NCI-H2107 treated with DMSO at 0.1 percent for 48 hours (cell line): Measurements from ENCODE around the gene UBQLN1.
A peak's percentile ranks its signal among the peaks of the same experiment; 100 is the strongest.
"Not testable (repeated sequence)": the region's sequence is repeated elsewhere in the genome, so short reads cannot be mapped to it uniquely, and the experiment has no call there.

Experiments
- DNase-seq: peaks from one replicate; lab custom pipeline; 2025; ENCODE audit not compliant: unreplicated experiment; lab: John Stamatoyannopoulos, UW

Gene UBQLN1

DNA sequence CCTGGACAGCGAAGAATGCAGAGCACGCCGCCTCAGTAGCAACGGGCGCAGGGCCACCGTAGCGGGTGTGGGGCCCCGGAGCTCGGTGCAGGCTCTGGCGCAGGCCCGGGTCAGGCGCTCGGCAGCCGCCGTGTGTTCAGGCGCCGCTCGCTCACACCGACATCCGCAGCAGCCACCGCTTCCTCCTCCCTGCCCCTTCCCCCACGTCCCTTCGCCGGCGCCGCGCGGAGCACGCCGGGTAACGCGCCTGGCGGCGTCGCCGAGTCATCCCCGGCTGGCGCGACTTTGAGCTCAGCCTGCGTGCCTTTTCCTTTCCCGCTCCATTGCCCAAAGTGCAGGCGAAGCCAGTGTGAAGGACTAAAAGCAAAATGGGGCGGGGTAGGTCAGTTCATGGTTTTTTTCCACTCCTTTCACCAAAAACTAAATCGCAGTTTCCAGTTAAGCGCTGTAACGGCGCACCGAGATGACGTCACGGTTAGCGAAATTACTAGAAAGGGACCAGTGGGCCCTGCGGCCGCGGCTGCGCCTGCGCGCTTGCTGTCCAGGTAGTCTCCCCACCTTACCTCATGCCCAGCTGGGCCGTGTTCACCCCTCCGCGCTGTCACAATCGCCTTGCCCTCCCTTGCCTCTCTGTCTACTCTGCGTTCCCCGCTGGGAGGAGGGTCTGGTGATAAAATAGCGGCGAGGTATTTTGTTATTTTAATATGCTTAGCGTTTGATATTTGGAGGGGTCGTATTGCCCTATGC, at the start of gene UBQLN1:
UBQLN1 (minus strand) TSS at position 191 of the 747 bp plus-strand sequence. CDS start 279 bp downstream, outside the sequence.
- DNase-seq, result peak; percentile 76

DNA sequence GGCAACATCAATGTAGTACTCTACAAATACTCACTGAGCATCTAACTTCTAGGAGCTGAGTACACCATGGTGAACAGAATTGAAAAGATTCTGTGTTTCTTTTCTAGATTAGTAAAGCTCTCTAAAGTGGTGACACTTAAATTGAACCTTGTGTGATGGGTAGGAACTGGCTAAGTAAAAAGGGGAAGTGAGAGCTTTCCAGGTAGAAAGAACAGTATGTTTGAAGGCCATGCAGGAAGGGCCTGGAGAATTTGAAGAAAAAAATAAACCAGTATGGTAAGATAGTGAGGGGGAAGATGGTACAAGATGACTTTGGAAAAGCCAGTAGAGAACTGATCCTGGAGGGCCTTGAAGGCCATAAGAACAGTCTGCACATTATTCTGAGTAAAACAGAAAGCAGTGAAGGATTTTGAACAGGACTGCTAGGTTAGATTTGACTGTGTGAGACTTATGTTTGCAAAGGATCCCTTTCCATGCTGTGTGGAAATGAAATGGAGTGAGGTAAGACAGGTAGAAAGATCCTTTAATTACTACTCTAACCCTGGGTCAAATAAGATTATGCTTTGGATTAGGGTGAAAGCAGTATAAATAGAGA, 46.7 kb upstream of the UBQLN1 start:
- DNase-seq, result no peak

DNA sequence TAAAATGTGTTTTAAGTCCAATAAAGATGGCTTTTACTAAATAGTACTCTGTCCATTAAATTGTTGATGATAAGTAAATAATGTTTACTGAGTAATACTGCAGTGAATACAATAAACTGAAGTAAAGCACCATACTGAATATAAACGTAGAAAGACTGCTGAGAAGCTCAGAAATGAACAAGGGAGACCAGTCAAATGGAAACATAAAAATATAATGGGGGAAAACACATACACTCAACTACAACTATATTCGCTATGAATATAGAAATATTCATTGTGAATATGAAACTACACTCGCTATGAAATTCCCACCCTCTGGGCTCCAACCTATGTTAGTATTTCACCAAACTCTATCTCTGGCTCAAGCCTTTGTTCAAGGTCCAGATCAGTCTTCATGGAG, 41.9 kb upstream of the UBQLN1 start:
- no peak for DNase-seq

DNA sequence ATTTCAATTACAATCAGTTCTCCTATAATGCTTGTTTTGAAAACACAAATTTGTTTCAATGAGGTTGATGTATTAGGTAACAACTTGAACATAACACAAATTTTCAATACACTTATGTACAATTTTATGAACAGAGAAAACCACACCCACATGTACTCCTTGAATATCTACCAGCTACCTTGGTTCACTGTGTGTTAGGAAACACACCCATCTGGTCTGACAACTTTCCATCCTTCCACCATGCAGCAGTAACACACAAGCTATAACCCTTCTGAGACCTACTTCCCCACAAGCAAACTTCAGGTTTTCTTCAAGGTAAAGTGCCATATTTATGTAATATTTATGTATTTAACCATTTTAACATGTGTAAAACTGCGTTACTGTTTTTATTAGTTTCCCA, 36.4 kb upstream of the UBQLN1 start:
- no peak for DNase-seq

DNA sequence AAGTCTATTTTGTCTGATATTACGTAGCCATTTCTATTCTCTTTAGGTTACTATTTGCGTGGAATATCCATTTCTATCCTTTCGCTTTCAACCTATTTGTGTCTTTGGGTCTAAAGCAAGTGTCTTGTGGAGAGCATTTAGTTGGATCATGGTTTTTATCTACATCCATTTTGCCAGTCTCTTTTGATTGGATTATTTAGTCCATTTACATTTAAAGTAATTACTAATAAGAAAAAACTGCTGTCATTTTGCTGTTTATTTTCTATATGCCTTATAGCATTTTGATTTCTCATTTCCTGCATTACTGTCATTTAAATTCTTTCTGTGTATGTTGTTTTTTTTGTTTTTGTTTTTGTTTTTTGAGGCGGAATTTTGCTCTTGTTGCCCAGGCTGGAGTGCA, 26.0 kb upstream of the UBQLN1 start:
- no peak for DNase-seq

DNA sequence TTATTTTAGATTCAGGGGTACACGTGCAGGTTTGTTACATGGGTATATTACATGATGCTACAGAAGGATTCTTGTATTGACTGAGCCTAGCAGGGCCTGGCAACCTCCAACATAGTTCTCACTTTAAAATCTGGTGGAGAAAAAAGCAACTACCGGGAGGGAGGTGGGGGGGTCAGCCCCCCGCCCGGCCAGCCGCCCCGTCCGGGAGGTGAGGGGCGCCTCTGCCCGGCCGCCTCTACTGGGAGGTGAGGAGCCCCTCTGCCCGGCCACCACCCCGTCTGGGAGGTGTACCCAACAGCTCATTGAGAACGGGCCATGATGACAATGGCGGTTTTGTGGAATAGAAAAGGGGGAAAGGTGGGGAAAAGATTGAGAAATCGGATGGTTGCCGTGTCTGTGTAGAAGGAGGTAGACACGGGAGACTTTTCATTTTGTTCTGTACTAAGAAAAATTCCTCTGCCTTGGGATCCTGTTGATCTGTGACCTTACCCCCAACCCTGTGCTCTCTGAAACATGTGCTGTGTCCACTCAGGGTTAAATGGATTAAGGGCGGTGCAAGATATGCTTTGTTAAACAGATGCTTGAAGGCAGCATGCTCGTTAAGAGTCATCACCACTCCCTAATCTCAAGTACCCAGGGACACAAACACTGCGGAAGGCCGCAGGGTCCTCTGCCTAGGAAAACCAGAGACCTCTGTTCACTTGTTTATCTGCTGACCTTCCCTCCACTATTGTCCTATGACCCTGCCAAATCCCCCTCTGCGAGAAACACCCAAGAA, 21.0 kb upstream of the UBQLN1 start:
- DNase-seq, result not testable (repeated sequence)

DNA sequence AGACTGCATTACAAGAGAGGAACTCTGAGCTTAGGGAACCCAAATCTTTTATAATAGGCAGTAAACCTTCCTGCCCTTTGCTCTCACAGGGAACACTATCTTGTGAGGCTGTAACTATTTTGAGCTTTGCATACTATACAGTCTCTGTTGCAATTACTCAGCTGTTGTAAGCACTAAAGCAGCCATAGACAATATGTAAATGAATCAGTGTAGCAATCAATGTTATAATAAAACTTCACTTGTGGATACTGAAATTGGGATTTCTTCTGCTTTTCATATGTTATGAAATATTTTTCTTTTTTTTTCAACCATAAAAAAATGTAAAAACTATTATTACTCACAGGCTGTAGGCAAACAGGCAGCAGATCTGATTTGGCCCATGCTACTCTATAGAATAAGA, 16.7 kb upstream of the UBQLN1 start:
- DNase-seq, result no peak

DNA sequence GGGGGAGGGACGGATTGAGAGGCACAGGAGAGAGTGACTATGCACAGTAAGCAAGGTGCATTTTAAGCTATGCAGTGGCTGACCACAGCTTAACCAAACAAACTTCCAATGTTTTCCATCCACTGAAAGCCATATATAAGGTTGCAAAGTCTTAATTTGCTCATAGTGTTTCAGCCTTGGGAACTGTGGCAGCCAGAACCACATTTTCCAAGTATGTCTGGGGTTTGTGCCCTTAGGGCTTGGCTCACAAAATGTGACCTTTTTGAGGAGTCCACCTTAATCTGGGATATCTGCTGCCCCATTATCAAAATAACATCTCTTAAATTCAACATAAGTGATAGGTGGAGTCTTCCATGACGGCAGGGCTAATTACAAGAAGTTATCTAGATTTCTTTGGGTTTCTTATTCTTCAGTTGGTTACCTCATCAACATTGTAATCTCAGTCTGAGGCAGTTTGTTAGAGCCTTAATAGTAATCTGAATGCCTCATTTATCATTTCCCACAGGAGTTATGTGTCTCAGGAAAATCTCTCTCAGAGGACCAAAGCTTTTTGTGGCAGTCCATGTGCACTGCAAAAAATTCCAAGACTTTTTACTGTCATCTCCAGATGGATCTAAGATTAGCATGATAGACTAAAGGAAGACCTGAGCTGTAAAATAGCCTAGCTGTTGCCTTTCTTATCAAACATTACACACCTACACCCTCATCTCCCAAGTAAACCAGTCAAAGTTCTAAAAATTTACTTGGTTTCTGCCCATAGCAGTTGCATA, 15.2 kb upstream of the UBQLN1 start:
- DNase-seq, result no peak

DNA sequence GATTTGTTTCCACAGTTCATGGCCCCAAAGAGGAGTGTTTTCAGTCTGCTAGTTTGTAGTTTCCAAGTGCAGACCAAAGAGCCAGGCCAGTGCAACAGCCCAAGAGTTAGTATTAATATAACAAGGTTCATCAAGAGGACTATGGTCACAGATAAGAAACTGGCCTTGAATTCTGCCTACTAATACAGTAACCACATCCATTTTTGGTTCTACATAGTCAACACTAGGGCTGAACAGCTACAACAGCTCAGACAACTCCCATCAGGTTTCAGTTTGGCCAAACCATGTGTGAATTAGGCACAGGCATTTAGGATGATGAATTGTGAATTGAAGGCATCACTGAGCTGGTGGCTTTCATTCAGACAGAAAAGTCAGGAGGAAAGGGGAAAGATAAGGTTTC, 13.8 kb upstream of the UBQLN1 start:
- DNase-seq, result no peak

DNA sequence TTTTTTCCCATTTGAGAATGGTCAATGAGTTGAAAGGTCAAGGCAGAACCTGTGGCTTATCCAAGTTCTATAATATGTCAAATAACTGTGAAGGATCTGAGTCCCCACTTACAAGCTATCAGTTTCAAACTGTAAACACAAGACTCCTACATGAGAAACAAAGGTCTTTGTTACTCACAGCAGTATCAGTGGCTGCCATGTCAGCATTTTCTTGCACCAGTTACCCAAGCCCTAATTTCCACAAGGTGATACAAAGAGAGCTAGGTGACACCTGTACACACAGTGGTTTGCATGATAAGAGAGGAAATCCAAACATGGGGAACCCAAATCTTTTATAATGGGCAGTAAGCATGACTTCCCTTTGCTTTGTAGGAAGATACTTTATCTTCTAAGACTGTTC, 8.0 kb upstream of the UBQLN1 start:
- DNase-seq, result no peak

DNA sequence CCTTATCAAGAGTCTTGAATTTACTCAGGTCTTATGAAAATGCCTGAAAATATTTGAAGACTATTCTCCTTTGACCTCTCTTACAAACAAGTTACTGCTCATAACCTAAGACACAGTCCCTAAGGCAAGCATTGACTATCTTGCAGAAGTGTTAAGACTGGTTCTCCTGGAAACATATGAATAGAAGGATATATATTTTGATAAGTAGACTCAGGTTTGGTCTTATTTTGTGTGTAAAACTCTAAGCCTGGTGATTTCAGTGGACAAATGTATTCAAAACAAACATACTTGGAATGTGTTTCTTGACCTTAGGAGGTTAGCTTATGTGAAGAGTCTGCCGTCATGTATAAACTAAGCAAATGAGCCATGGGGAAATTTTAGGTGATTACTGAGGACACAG, 7.5 kb upstream of the UBQLN1 start:
- DNase-seq, result no peak

DNA sequence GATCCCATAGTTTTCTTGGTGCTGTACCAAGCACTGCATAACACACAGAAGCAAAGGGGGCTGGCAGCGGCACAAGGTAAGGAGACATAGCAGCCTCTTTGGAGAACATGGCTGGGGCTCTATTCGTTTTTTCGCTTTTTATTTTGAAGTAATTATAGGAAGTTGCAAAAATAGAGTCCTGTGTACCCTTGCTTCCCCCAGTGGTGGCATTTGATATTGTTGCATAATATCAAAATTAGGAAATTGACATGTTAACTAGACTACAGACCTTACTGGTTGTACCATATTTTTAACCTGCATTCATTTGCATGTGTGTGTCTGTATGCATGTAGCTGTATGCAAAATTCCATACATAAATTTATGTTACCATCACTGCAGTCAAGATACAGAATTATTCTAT, 6.6 kb upstream of the UBQLN1 start:
- DNase-seq, result no peak

DNA sequence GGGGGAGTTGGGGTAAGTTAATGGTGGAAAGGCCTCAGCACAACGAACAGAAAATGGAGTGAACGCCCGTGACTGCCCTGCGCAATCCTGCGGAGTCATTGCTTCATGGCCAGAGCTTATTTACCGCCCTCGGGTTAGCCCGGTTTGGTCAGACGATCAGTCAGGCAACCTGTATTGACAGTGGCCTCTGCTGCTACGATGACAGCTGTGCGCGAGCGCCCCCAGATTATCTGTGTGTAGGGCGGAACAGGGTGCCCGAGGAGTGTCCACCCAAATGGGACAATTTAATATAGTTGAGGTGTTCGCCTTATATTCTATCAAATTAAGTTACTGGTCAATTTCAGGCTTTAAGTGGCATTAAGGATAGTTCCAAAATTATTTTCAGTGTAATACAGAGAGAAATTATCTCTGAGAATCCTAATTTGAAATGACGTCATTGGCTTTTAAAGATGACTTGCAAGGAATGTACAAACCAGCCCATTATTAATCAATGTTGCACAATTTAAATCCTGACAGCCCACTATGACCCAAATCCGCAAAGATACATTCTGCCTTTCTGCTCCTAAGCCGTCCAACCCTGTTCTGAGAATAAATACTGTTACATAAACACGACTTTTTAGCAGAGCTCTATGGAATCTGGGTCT, 879 bp upstream of the UBQLN1 start:
- peak; percentile 11 for DNase-seq

DNA sequence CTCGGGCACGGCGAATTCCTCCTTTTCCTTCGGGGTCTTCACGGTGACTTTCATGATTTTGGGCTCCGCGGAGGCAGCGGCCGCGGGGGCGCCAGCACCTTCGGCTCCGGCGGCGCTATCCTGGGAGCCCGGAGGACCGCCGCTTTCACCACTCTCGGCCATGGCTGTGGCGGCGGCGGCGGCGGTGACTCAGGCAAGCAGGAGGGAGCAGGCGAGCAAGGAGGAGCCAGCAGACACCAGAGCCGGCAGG, 315 bp downstream of the UBQLN1 start:
- no peak for DNase-seq

DNA sequence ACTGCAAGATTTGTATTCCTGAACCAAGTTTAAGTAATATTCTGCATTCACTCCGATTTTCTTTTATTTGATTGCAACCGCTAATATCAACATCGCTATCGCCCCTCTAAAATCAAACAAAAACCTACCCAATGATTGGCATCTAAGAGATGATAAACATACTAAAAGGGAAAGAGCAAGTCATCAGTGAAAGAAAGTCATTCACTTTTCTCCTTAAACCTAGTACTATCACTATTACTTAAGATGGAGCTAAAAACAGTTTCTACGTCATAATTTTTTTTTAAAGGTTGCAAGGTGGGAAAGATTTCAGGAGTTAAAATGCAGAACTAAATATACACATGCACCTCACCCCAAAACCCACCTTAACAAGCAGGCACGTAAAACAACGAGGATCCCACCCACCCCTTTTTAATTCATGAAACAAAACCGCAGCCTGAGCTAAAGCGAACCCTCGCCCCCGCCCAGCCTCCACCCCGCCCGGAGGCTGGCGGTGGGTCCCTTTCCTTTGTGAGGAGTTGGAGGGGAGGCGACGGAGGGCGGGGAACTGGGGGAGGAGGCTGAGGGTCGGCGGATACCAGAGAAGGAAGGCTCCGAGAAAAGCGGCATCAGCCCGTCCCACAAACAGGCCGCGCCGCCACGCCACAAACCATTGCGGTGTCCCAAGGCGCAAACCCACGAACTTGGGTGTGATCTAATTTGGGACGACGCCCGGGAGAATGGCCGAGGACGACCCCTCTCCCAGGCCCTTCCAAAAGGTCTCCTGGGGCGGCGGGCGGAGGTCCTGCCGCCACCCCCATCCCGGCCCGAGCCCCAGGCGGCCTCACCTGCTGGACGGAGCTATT, 861 bp downstream of the UBQLN1 start:
- no peak for DNase-seq

DNA sequence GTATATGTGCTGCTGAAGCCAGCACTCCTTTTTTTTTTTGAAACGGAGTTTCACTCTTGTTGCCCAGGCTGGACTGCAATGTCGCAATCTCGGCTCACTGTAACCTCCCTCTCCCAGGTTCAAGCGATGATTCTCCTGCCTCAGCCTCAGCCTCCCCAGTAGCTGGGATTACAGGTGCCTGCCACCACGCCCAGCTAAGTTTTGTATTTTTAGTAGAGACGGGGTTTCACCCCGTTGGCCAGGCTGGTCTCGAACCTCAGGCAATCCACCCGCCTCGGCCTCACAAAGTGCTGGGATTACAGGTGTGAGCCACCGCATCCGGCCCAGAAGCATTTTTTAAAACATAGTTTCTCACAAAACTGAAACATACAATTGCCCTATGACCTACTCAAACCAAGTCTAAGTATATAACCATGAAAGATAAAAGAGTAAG, 2.5 kb downstream of the UBQLN1 start:
- not testable (repeated sequence) for DNase-seq

DNA sequence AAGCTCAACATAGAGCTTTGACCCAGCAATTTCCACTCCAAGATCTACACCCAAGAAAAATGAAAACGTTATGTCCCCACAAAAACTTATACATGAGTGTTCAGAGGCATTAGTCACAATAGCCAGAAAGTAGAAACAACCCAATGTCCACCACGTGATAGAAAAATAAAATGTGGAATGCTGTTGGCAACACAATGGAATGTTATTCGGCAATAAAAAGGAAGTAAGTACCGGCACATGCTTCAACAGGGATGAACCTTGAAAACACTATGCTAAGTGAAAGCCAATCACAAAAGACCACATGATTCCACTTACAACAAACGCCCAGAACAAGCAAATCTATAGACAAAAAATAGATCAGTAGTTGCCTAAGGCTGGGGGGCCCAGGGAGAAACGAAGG, 6.0 kb downstream of the UBQLN1 start:
- no peak for DNase-seq

DNA sequence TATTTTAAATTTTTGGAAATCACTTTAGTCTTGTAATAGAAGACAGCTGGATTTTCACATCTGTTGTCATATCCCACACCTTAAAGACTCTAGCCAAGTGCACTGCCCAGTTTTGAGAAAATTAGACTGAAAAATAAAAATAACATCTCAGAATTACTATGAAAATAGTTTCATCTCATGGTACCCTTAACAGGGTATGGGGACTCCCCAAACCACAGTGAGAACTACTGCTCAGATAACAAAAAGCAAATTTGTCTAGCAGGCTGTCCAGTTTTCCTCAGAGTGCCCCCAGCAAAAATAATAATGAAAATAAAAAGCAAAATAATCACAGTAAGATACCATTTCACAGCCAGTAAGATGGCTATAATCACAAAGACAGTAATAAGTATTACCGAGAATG, 6.5 kb downstream of the UBQLN1 start:
- DNase-seq, result no peak

DNA sequence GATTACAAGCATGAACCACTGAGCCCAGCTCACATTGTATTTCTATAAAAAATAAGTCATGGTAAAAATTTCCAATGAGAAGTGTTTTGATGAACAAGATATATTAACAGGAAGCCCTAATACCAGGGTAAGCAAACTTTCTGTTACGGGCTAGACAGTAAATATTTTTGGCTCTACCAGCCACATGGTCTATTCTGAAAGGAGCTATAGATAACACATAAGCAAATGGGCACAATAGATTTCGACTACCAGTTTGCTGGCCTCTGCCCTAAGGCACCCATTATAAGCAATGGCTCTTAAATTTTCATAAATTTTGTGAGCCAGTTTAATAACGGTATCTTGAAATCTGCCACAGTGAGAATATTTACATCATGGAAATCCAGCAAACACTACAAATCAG, 8.1 kb downstream of the UBQLN1 start:
- DNase-seq, result no peak

DNA sequence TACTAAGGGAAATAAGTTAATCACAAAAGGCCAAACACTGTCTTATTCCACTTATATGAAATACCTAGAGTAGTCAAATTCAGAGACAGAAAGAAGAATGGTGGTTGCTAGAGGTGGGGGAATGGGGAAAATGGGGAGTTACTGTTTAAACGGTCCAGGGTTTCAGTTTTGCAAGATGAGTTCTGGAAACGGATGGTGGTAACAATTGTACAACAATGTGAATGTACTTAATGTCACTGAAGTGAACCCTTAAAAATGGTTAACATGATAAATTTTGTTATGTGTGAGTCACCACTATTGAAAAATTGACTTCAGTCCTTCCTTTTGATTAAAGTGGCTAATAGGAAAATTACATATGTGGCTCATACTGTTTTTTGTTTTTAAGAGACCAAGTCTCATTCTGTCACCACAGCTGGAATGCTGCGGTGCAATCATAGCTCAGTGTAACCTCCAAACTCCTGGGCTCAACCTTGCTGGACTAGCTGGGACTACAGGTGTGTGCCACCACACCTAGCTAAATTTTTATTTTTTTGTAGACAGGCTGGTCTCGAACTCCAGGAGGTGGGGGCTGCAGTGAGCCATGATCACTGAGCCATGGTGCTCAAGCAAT, 8.7 kb downstream of the UBQLN1 start:
- no peak for DNase-seq
